ENCODE data around the gene ADA. TPM values are rescaled to one million over a fixed set of nuclear protein-coding genes. Genes with fewer than 3 reads are reported as not detected.

The ADA gene
- total and polyA plus RNA-seq, 2 of the 13 experiments (the other 11 are each of a cell fraction or from before 2014, with no cell fraction given), result 2.5 to 11.3 TPM

DNA sequence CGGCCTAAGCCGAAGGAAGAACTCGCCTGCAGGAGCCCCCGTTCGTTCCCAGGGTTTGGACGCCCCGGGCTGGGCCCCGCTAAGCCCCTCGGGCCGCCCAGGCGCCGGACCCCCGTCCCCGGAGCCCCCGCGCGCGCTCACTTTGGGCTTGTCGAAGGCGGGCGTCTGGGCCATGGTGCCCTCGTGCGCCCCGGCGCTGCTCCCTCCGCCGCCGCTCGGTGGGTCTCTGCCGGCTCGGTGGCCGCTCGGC lies 140 bp downstream of the ADA start (continued):
- TF ChIP-seq MED8 (CRISPR knock-in tag; IDR thresholded peaks at IDR 0.05; ENCODE audit: insufficient replicate concordance), result no peak
- TF ChIP-seq, protein P1, sequence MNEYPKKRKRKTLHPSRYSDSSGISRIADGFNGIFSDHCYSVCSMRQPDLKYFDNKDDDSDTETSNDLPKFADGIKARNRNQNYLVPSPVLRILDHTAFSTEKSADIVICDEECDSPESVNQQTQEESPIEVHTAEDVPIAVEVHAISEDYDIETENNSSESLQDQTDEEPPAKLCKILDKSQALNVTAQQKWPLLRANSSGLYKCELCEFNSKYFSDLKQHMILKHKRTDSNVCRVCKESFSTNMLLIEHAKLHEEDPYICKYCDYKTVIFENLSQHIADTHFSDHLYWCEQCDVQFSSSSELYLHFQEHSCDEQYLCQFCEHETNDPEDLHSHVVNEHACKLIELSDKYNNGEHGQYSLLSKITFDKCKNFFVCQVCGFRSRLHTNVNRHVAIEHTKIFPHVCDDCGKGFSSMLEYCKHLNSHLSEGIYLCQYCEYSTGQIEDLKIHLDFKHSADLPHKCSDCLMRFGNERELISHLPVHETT (CRISPR knock-in tag; conservative IDR thresholded peaks at IDR 0.05), result peak; percentile 74; the same call in 1 of the 2 replicates
- TF ChIP-seq ZNF883 (CRISPR knock-in tag; IDR thresholded peaks at IDR 0.05; ENCODE audit: not compliant biosample characterization), result peak; percentile 33
- TF ChIP-seq, protein P2, sequence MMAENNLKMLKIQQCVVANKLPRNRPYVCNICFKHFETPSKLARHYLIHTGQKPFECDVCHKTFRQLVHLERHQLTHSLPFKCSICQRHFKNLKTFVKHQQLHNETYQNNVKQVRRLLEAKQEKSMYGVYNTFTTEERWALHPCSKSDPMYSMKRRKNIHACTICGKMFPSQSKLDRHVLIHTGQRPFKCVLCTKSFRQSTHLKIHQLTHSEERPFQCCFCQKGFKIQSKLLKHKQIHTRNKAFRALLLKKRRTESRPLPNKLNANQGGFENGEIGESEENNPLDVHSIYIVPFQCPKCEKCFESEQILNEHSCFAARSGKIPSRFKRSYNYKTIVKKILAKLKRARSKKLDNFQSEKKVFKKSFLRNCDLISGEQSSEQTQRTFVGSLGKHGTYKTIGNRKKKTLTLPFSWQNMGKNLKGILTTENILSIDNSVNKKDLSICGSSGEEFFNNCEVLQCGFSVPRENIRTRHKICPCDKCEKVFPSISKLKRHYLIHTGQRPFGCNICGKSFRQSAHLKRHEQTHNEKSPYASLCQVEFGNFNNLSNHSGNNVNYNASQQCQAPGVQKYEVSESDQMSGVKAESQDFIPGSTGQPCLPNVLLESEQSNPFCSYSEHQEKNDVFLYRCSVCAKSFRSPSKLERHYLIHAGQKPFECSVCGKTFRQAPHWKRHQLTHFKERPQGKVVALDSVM (CRISPR knock-in tag; IDR thresholded peaks at IDR 0.05), result peak; percentile 7; the same call in 1 of the 2 replicates
- no peak for TF ChIP-seq SP1 (IDR thresholded peaks at IDR 0.05)
- TF ChIP-seq SP1 (CRISPR knock-in tag; IDR thresholded peaks at IDR 0.05), result no peak
- no peak for TF ChIP-seq ATAD3A (CRISPR knock-in tag; IDR thresholded peaks at IDR 0.05)
- peak; percentile 27; the same call in 1 of the 2 replicates for TF ChIP-seq ZNF232 (CRISPR knock-in tag; IDR thresholded peaks at IDR 0.05; ENCODE audit: borderline replicate concordance)
- TF ChIP-seq, protein P3, sequence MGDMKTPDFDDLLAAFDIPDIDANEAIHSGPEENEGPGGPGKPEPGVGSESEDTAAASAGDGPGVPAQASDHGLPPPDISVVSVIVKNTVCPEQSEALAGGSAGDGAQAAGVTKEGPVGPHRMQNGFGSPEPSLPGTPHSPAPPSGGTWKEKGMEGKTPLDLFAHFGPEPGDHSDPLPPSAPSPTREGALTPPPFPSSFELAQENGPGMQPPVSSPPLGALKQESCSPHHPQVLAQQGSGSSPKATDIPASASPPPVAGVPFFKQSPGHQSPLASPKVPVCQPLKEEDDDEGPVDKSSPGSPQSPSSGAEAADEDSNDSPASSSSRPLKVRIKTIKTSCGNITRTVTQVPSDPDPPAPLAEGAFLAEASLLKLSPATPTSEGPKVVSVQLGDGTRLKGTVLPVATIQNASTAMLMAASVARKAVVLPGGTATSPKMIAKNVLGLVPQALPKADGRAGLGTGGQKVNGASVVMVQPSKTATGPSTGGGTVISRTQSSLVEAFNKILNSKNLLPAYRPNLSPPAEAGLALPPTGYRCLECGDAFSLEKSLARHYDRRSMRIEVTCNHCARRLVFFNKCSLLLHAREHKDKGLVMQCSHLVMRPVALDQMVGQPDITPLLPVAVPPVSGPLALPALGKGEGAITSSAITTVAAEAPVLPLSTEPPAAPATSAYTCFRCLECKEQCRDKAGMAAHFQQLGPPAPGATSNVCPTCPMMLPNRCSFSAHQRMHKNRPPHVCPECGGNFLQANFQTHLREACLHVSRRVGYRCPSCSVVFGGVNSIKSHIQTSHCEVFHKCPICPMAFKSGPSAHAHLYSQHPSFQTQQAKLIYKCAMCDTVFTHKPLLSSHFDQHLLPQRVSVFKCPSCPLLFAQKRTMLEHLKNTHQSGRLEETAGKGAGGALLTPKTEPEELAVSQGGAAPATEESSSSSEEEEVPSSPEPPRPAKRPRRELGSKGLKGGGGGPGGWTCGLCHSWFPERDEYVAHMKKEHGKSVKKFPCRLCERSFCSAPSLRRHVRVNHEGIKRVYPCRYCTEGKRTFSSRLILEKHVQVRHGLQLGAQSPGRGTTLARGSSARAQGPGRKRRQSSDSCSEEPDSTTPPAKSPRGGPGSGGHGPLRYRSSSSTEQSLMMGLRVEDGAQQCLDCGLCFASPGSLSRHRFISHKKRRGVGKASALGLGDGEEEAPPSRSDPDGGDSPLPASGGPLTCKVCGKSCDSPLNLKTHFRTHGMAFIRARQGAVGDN (CRISPR knock-in tag; IDR thresholded peaks at IDR 0.05), result peak; percentile 73; the same call in 1 of the 2 replicates
- no peak for TF ChIP-seq DR1 (CRISPR knock-in tag; IDR thresholded peaks at IDR 0.05)
- TF ChIP-seq CHD4 (IDR thresholded peaks at IDR 0.05; ENCODE audit: borderline replicate concordance, low read length), result 0 out of 2 replicates have a peak, but pooled peaks have one; percentile 74
- no peak for TF ChIP-seq PRMT3 (CRISPR knock-in tag; IDR thresholded peaks at IDR 0.05; ENCODE audit: borderline replicate concordance, low read depth)
- TF ChIP-seq POLR2G (IDR thresholded peaks at IDR 0.05; ENCODE audit: low read depth, low read length), result peak; percentile 47; the same call in 1 of the 2 replicates
- TF ChIP-seq JDP2 (CRISPR knock-in tag; IDR thresholded peaks at IDR 0.05; ENCODE audit: borderline replicate concordance), result no peak
- TF ChIP-seq KAT7 (CRISPR knock-in tag; IDR thresholded peaks at IDR 0.05; ENCODE audit: borderline replicate concordance), result no peak
- no peak for TF ChIP-seq RBAK (CRISPR knock-in tag; IDR thresholded peaks at IDR 0.05)
- no peak for TF ChIP-seq NKX3-1 (CRISPR knock-in tag; IDR thresholded peaks at IDR 0.05)
- TF ChIP-seq, protein P4, sequence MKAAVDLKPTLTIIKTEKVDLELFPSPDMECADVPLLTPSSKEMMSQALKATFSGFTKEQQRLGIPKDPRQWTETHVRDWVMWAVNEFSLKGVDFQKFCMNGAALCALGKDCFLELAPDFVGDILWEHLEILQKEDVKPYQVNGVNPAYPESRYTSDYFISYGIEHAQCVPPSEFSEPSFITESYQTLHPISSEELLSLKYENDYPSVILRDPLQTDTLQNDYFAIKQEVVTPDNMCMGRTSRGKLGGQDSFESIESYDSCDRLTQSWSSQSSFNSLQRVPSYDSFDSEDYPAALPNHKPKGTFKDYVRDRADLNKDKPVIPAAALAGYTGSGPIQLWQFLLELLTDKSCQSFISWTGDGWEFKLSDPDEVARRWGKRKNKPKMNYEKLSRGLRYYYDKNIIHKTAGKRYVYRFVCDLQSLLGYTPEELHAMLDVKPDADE (CRISPR knock-in tag; IDR thresholded peaks at IDR 0.05), result 0 out of 2 replicates have a peak, but pooled peaks have one; percentile 58
- TF ChIP-seq ZNF205 (CRISPR knock-in tag; IDR thresholded peaks at IDR 0.05), result no peak
- 0 out of 2 replicates have a peak, but pooled peaks have one; percentile 9 for TF ChIP-seq ZNF589 (CRISPR knock-in tag; conservative IDR thresholded peaks at IDR 0.05)
- 0 out of 2 replicates have a peak, but pooled peaks have one; percentile 3 for TF ChIP-seq ZNF558 (CRISPR knock-in tag; IDR thresholded peaks at IDR 0.05; ENCODE audit: borderline replicate concordance)
- no peak for TF ChIP-seq ZNF251 (CRISPR knock-in tag; IDR thresholded peaks at IDR 0.05)
- TF ChIP-seq IRX3 (CRISPR knock-in tag; IDR thresholded peaks at IDR 0.05; ENCODE audit: borderline replicate concordance, low read depth), result 0 out of 2 replicates have a peak, but pooled peaks have one; percentile 59
- TF ChIP-seq TP53 (CRISPR knock-in tag; conservative IDR thresholded peaks at IDR 0.05), result no peak

All from HepG2 (cell line).